GM12878 (cell line): ENCODE data around the gene KIAA1191. TPM values are rescaled to one million over a fixed set of nuclear protein-coding genes. Genes with fewer than 3 reads are reported as not detected.

Experiments used
- BHLHE40 ChIP-seq, 2 experiments: fragments of 450-650 bp in 1 of 2; IDR thresholded peaks; 2 replicates each; pipeline ENCODE4 v1.6.1; 2011 to 2017; ENCODE audit warnings: low read depth in 2 of 2, borderline replicate concordance in 1 of 2, improper control_type of control experiment in 1 of 2, low read length in 1 of 2, mild to moderate bottlenecking in 1 of 2
- CBFB ChIP-seq: IDR thresholded peaks from 2 replicates; pipeline ENCODE4 v1.6.1; 2016; ENCODE audit warnings: antibody characterized with exemption, low read depth
- CHD1 ChIP-seq: IDR thresholded peaks from 2 replicates; pipeline ENCODE4 v1.6.1; 2012; ENCODE audit warnings: low read depth, low read length, improper control_type of control experiment
- GATAD2B ChIP-seq: fragments of 450-650 bp; conservative IDR thresholded peaks from 2 replicates; pipeline ENCODE4 v1.6.1; 2017; ENCODE audit warnings: low read depth, mild to moderate bottlenecking, moderate library complexity
- IRF4 ChIP-seq: IDR thresholded peaks from 2 replicates; pipeline ENCODE4 v1.6.1; 2011; ENCODE audit warnings: low read depth, low read length
- JUND ChIP-seq: IDR thresholded peaks from 2 replicates; pipeline ENCODE4 v1.6.1; 2012; ENCODE audit warnings: low read depth, mild to moderate bottlenecking, low read length, improper control_type of control experiment, moderate library complexity
- MEF2A ChIP-seq: IDR thresholded peaks from 2 replicates; pipeline ENCODE4 v1.6.1; 2011; ENCODE audit warnings: low read depth, mild to moderate bottlenecking, low read length, moderate library complexity; ENCODE audit not compliant: insufficient read depth
- MTA3 ChIP-seq: IDR thresholded peaks from 2 replicates; pipeline ENCODE4 v1.6.1; 2012; ENCODE audit warnings: low read length, inconsistent platforms, borderline replicate concordance
- MYC ChIP-seq: IDR thresholded peaks from 2 replicates; pipeline ENCODE4 v1.6.1; 2011; ENCODE audit warnings: mild to moderate bottlenecking, low read length, moderate library complexity, inconsistent platforms; ENCODE audit not compliant: insufficient read depth, insufficient replicate concordance, insufficient read length, severe bottlenecking
- NBN ChIP-seq: fragments of 450-650 bp; IDR thresholded peaks from 2 replicates; pipeline ENCODE4 v1.6.1; 2016
- NFYB ChIP-seq: IDR thresholded peaks from 2 replicates; pipeline ENCODE4 v1.6.1; 2011; ENCODE audit warnings: low read depth, mild to moderate bottlenecking, low read length, improper control_type of control experiment, moderate library complexity; ENCODE audit not compliant: insufficient read depth
- PAX8 ChIP-seq: fragments of 450-650 bp; IDR thresholded peaks from 2 replicates; pipeline ENCODE4 v1.6.1; 2017; ENCODE audit warnings: mild to moderate bottlenecking, moderate library complexity
- POLR2A ChIP-seq: IDR thresholded peaks from 2 replicates; pipeline ENCODE4 v1.6.1; 2011; ENCODE audit warnings: low read depth, mild to moderate bottlenecking, low read length
- RB1 ChIP-seq: fragments of 450-650 bp; formaldehyde crosslinking; IDR thresholded peaks from 2 replicates; pipeline ENCODE4 v1.6.1; 2017; ENCODE audit warnings: mild to moderate bottlenecking, borderline replicate concordance
- SIX5 ChIP-seq: IDR thresholded peaks from 2 replicates; pipeline ENCODE4 v1.6.1; 2011; ENCODE audit warnings: mild to moderate bottlenecking, low read depth, low read length, moderate library complexity; ENCODE audit not compliant: severe bottlenecking
- TARDBP ChIP-seq: IDR thresholded peaks from 2 replicates; pipeline ENCODE4 v1.6.1; 2016; ENCODE audit warnings: borderline replicate concordance
- TCF3 ChIP-seq: IDR thresholded peaks from 2 replicates; pipeline ENCODE4 v1.6.1; 2012; ENCODE audit warnings: low read depth, mild to moderate bottlenecking, low read length, borderline replicate concordance; ENCODE audit not compliant: insufficient read depth
- ZNF24 ChIP-seq: fragments of 450-650 bp; IDR thresholded peaks from 2 replicates; pipeline ENCODE4 v1.6.1; 2017; ENCODE audit warnings: antibody characterized with exemption, mild to moderate bottlenecking
- polyA plus RNA-seq, 11 experiments: library from polyadenylated mRNA; depleted of rRNA in 4 of 11; unstranded in 6 of 11; stranded (reverse) in 5 of 11; fragments of >200 nt; fragmentation: Nextera tagmentation in 4 of 11; fragmentation: Illumina TruSeq in 1 of 11; extraction: Ambion mirVana in 4 of 11; extraction: Trizol in 1 of 11; gene quantifications; 1 replicate in 1 of 11; 2 replicates in 10 of 11; pipeline versions ENCODE4 v1.2.1 to v1.2.3, GENCODE V29; 2011 to 2016; ENCODE audit warnings: inconsistent platforms in 2 of 11, missing spikeins in 2 of 11, low read depth in 1 of 11
- total RNA-seq, 4 experiments: library from RNA; depleted of rRNA in 3 of 4; stranded (reverse); fragments of >200 nt in 3 of 4; fragmentation: Illumina TruSeq in 1 of 4; extraction: Trizol in 1 of 4; gene quantifications; 2 replicates each; pipeline versions ENCODE4 v1.2.1 to v1.2.3, GENCODE V29; 2013 to 2021
- TF ChIP-seq, protein P1 (sequence below): fragments of 450-650 bp; IDR thresholded peaks from 2 replicates; pipeline ENCODE4 v1.6.1; 2017; ENCODE audit warnings: mild to moderate bottlenecking, moderate library complexity
- TF ChIP-seq, protein P2 (sequence below): fragments of 450-650 bp; IDR thresholded peaks from 2 replicates; pipeline ENCODE4 v1.6.1; 2016; ENCODE audit warnings: mild to moderate bottlenecking
- TF ChIP-seq, protein P3 (sequence below): IDR thresholded peaks from 2 replicates; pipeline ENCODE4 v1.6.1; 2012; ENCODE audit warnings: low read depth, low read length, improper control_type of control experiment
- TF ChIP-seq, protein P4 (sequence below): IDR thresholded peaks from 2 replicates; pipeline ENCODE4 v1.6.1; 2011; ENCODE audit warnings: low read depth, low read length, improper control_type of control experiment, borderline replicate concordance

KIAA1191 gene
- total and polyA plus RNA-seq, 10 of the 15 experiments (the other 5 are each of a cell fraction or from before 2014, with no cell fraction given) = 14.9 to 58.2 (median 31.8) TPM

DNA sequence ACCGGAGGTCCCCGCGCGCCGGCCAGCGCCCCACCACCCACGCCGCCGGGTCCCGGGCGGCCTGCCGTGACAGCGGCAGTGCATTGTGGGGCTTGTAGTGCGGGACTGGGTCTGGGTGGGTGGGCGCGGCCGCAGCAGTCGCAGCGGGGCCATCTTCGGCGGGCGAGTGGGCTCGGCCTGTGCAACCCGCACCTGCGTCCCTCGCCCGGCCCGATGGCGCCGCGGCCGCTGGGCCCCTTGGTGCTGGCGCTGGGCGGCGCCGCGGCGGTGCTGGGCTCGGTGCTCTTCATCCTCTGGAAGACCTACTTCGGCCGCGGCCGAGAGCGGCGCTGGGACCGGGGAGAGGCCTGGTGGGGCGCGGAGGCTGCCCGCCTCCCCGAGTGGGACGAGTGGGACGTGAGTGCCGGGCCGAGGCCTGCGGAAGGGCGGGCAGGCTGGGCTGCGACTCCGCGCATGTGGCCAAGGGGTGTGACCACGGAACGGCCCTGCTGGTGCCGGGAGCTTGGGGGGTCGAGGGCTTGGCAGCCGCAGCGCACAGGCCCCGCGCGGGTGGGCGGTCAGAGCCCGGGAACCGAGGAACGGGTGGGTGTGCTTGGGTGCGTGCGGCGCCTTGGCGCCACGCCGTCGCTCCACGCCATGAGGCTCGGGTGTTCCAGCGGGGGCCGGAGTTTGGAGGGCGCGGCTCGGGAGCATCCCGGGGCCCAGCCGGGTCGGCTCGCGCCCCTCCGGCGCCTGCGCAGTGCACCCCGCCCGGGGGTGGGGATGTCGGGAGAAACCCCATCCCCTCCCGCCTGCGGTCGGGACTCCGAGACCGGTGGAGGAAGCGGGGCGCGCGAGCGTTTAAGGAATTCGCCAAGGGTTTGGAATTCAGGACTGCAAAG lies 4.0 kb upstream of the KIAA1191 start, which contains the start of gene ARL10 (continued):
- TF ChIP-seq MTA3 (no peak), BHLHE40 (IDR thresholded peaks at IDR 0.05; ENCODE audit: borderline replicate concordance in 1 of 2, low read depth in 2 of 2, low read length in 1 of 2) (peak in 1 of 2 experiments; percentile 44; a peak in 2 of 4 replicates), NFYB (no peak), MYC (peak; percentile 64), SIX5 (peak; percentile 73), TARDBP (peak; percentile 77), GATAD2B (peak; percentile 71; the same call in 1 of the 2 replicates), ZNF24 (0 out of 2 replicates have a peak, but pooled peaks have one; percentile 11), MEF2A (no peak), JUND (no peak), CHD1 (no peak), CBFB (no peak), PAX8 (no peak), TCF3 (no peak), RB1 (peak; percentile 10; the same call in 1 of the 2 replicates), IRF4 (no peak), POLR2A (peak; percentile 66; the same call in 1 of the 2 replicates), NBN (no peak)
- TF ChIP-seq, protein P1, sequence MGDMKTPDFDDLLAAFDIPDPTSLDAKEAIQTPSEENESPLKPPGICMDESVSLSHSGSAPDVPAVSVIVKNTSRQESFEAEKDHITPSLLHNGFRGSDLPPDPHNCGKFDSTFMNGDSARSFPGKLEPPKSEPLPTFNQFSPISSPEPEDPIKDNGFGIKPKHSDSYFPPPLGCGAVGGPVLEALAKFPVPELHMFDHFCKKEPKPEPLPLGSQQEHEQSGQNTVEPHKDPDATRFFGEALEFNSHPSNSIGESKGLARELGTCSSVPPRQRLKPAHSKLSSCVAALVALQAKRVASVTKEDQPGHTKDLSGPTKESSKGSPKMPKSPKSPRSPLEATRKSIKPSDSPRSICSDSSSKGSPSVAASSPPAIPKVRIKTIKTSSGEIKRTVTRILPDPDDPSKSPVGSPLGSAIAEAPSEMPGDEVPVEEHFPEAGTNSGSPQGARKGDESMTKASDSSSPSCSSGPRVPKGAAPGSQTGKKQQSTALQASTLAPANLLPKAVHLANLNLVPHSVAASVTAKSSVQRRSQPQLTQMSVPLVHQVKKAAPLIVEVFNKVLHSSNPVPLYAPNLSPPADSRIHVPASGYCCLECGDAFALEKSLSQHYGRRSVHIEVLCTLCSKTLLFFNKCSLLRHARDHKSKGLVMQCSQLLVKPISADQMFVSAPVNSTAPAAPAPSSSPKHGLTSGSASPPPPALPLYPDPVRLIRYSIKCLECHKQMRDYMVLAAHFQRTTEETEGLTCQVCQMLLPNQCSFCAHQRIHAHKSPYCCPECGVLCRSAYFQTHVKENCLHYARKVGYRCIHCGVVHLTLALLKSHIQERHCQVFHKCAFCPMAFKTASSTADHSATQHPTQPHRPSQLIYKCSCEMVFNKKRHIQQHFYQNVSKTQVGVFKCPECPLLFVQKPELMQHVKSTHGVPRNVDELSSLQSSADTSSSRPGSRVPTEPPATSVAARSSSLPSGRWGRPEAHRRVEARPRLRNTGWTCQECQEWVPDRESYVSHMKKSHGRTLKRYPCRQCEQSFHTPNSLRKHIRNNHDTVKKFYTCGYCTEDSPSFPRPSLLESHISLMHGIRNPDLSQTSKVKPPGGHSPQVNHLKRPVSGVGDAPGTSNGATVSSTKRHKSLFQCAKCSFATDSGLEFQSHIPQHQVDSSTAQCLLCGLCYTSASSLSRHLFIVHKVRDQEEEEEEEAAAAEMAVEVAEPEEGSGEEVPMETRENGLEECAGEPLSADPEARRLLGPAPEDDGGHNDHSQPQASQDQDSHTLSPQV = no peak
- TF ChIP-seq, protein P2, sequence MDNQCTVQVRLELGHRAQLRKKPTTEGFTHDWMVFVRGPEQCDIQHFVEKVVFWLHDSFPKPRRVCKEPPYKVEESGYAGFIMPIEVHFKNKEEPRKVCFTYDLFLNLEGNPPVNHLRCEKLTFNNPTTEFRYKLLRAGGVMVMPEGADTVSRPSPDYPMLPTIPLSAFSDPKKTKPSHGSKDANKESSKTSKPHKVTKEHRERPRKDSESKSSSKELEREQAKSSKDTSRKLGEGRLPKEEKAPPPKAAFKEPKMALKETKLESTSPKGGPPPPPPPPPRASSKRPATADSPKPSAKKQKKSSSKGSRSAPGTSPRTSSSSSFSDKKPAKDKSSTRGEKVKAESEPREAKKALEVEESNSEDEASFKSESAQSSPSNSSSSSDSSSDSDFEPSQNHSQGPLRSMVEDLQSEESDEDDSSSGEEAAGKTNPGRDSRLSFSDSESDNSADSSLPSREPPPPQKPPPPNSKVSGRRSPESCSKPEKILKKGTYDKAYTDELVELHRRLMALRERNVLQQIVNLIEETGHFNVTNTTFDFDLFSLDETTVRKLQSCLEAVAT = no peak
- TF ChIP-seq, protein P3, sequence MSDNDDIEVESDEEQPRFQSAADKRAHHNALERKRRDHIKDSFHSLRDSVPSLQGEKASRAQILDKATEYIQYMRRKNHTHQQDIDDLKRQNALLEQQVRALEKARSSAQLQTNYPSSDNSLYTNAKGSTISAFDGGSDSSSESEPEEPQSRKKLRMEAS = no peak
- TF ChIP-seq, protein P4, sequence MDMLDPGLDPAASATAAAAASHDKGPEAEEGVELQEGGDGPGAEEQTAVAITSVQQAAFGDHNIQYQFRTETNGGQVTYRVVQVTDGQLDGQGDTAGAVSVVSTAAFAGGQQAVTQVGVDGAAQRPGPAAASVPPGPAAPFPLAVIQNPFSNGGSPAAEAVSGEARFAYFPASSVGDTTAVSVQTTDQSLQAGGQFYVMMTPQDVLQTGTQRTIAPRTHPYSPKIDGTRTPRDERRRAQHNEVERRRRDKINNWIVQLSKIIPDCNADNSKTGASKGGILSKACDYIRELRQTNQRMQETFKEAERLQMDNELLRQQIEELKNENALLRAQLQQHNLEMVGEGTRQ = no peak
